ENCODE results near the gene SLC6A18.
"Not testable (repeated sequence)": the region's sequence is repeated elsewhere in the genome, so short reads cannot be mapped to it uniquely, and the experiment has no call there.

Gene SLC6A18

DNA sequence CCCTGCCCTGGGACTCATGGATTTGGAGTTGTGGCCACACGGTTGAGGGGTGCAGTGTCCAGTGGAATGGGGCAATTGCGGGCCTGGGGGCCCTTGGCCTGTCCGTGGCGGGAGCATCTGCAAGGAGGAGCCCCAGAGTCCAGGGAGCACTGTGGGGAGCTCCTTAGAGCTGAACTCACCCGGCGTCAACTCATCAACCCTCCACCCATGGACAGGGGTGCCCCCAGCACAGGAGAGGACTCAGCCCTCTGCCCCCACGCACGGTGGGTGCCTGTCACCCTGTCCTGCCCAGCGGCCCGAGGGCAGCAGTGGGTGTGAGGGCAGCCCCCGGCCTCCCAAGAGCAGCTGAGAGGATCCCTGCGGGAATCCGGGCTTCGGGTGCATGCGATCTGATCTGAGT lies 550 bp upstream of the SLC6A18 start:
- no peak for DNase-seq (ENCODE audit: low read depth)
- TF ChIP-seq, protein P1, sequence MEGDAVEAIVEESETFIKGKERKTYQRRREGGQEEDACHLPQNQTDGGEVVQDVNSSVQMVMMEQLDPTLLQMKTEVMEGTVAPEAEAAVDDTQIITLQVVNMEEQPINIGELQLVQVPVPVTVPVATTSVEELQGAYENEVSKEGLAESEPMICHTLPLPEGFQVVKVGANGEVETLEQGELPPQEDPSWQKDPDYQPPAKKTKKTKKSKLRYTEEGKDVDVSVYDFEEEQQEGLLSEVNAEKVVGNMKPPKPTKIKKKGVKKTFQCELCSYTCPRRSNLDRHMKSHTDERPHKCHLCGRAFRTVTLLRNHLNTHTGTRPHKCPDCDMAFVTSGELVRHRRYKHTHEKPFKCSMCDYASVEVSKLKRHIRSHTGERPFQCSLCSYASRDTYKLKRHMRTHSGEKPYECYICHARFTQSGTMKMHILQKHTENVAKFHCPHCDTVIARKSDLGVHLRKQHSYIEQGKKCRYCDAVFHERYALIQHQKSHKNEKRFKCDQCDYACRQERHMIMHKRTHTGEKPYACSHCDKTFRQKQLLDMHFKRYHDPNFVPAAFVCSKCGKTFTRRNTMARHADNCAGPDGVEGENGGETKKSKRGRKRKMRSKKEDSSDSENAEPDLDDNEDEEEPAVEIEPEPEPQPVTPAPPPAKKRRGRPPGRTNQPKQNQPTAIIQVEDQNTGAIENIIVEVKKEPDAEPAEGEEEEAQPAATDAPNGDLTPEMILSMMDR (IDR thresholded peaks at IDR 0.05; ENCODE audit: control insufficient read depth, insufficient read depth, low read depth, low read length, missing control alignments) = no peak
- no peak overlapping the region for H3K4me3 ChIP-seq (ENCODE audit: control insufficient read depth, low read depth, low read length)

- H3K4me3 ChIP-seq (ENCODE audit: control insufficient read depth, low read depth, low read length) = no peak overlapping the region
- TF ChIP-seq, protein P1 (IDR thresholded peaks at IDR 0.05; ENCODE audit: control insufficient read depth, insufficient read depth, low read depth, low read length, missing control alignments) = no peak
- no peak for DNase-seq (ENCODE audit: low read depth)
Measured at GRCh38 chr5:1226231-1226630, 1.1 kb downstream of the SLC6A18 start.

DNA sequence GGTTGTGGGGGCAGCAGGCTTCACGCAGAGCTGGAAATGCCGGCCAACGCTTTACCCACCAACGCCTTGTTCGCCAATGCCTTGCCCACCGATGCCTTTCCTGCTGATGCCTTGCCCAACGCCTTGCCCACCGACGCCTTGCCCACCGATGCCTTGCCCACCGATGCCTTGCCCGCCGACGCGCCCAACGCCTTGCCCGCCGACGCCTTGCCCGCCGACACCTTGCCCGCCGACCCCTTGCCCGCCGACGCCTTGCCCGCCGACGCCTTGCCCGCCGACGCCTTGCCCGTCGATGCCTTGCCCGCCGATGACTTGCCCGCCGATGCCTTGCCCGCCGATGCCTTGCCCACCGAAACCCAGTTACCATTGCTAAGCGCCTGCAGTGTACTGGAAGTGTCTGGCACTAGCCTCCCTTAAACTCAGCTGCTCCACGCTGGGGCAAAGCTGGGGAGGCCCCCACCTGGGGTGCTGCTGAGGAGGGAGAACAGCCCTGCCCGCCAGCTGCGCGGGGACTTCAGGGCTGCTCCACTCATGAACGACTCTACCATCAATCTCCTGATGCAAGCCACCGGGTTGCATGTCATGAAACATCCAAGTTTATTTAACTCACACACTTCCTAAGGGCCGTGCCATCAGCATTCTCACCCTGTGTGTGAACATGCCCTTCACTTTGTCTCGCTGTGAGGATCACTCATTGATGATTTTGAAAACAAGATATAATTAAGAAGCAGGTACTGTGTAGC lies 1.8 kb downstream of the SLC6A18 start:
- H3K4me3 ChIP-seq (ENCODE audit: control insufficient read depth, low read depth, low read length) = no peak overlapping the region
- TF ChIP-seq, protein P1 (IDR thresholded peaks at IDR 0.05; ENCODE audit: control insufficient read depth, insufficient read depth, low read depth, low read length, missing control alignments) = no peak
- DNase-seq (ENCODE audit: low read depth) = no peak

DNA sequence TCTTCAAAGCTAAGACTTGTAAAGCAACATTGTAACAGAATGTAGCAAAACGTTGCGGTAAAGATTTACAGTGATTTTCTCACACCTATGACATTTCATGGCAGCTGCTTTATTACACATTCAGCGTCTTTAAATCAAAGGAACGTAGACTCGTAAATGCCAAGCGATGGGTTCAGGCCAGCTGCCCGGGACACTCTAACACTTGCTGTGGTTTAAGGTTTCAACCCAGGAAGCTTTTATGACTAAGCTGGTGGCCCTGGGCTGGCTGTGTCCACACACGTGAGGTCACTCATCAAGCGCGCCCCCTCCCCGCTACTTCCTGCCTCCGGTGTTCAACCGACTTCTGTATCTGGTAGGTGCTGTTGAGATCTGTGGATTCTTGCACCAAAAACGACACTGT lies 2.5 kb downstream of the SLC6A18 start:
- no peak for DNase-seq (ENCODE audit: low read depth)
- H3K4me3 ChIP-seq (ENCODE audit: control insufficient read depth, low read depth, low read length) = no peak overlapping the region
- TF ChIP-seq, protein P1 (IDR thresholded peaks at IDR 0.05; ENCODE audit: control insufficient read depth, insufficient read depth, low read depth, low read length, missing control alignments) = no peak

GRCh38 chr5:1228120-1228519 lies 2.9 kb downstream of the SLC6A18 start:
- TF ChIP-seq, protein P1 (IDR thresholded peaks at IDR 0.05; ENCODE audit: control insufficient read depth, insufficient read depth, low read depth, low read length, missing control alignments) = no peak
- no peak for DNase-seq (ENCODE audit: low read depth)
- no peak overlapping the region for H3K4me3 ChIP-seq (ENCODE audit: control insufficient read depth, low read depth, low read length)

DNA sequence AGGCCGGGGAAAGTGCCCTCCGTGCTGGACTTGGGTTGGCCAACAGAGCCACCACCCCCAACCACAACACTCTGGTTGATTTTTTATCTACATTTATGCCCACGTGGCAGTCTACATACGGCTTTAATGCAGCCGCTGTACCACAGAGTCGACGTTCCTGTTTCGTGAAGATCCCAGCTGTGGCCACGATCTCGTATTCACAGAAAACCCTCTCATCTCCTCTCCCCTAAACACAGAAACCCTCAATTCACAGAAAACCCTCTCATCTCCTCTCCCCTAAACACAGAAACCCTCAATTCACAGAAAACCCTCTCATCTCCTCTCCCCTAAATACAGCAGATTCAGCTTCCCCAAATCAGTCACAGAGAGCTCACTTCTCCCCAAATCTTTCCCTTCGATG lies 3.8 kb downstream of the SLC6A18 start:
- H3K4me3 ChIP-seq (ENCODE audit: control insufficient read depth, low read depth, low read length); DNase-seq (ENCODE audit: low read depth): not testable (repeated sequence)

- DNase-seq (ENCODE audit: low read depth) = no peak
- no peak overlapping the region for H3K4me3 ChIP-seq (ENCODE audit: control insufficient read depth, low read depth, low read length)
- TF ChIP-seq, protein P1 (IDR thresholded peaks at IDR 0.05; ENCODE audit: control insufficient read depth, insufficient read depth, low read depth, low read length, missing control alignments) = no peak
Measured at GRCh38 chr5:1229822-1230221, 4.6 kb downstream of the SLC6A18 start.
